PC-3 (cell line): ENCODE data around the gene PTPRR. TPM values are rescaled to one million over a fixed set of nuclear protein-coding genes. Genes with fewer than 3 reads are reported as not detected.

ENCODE experiments used
- ATAC-seq: fragments of 200-7000 bp; cut with Tn5 transposase; 2 replicates; pipeline ENCODE4 v1.9.1; 2020; ENCODE audit warnings: mild to moderate bottlenecking, moderate library complexity
- BruUV-seq: library from RNA; stranded (reverse); fragments of 400-500 nt; replicated peaks from 2 replicates; lab custom pipeline; 2021; lab: Mats Ljungman, UMichigan
- CTCF ChIA-PET: fragments of 300-600 bp; sonication (Branson Sonifier 250); formaldehyde crosslinking; loops from one replicate; lab custom pipeline; 2022; ENCODE audit warnings: antibody characterized with exemption; lab: Charles Lee
- POLR2A ChIA-PET: fragments of 300-600 bp; sonication (Branson Sonifier 250); formaldehyde crosslinking; loops from one replicate; lab custom pipeline; 2022; ENCODE audit warnings: antibody characterized with exemption; ENCODE audit not compliant: unreplicated experiment; lab: Charles Lee
- DNase-seq: peaks from one replicate; pipeline ENCODE4 v3.0.0-alpha.2; 2015
- H2AFZ ChIP-seq: fragments of 300-600 bp; sonication (generic); 2 replicates; pipeline ENCODE4 v1.6.0; 2016; ENCODE audit warnings: antibody characterized with exemption, low read length
- H3F3A ChIP-seq: fragments of 300-600 bp; sonication (generic); one replicate; pipeline ENCODE4 v1.6.0; 2017; ENCODE audit warnings: antibody characterized with exemption, low read length, control low read depth, mild to moderate bottlenecking; ENCODE audit not compliant: unreplicated experiment
- H3K27ac ChIP-seq: fragments of 300-600 bp; sonication (generic); 2 replicates; pipeline ENCODE4 v1.5.1; 2016; ENCODE audit warnings: mild to moderate bottlenecking, low read length
- H3K27me3 ChIP-seq: fragments of 300-600 bp; sonication (generic); 2 replicates; pipeline ENCODE4 v1.6.1; 2016; ENCODE audit warnings: low read length, mixed read lengths
- H3K36me3 ChIP-seq: fragments of 300-600 bp; sonication (generic); 2 replicates; pipeline ENCODE4 v1.6.1; 2016; ENCODE audit warnings: low read depth, mixed run types, low read length, mixed read lengths
- H3K4me1 ChIP-seq: fragments of 300-600 bp; sonication (generic); 2 replicates; pipeline ENCODE4 v1.5.1; 2016; ENCODE audit warnings: low read length; ENCODE audit not compliant: insufficient read depth
- H3K4me2 ChIP-seq: fragments of 300-600 bp; sonication (generic); 2 replicates; pipeline ENCODE4 v1.6.0; 2016; ENCODE audit warnings: low read length
- H3K4me3 ChIP-seq: fragments of 300-600 bp; sonication (generic); 2 replicates; pipeline ENCODE4 v1.5.1; 2016; ENCODE audit warnings: mild to moderate bottlenecking, low read length, mixed read lengths
- H3K79me2 ChIP-seq: fragments of 300-600 bp; sonication (generic); 2 replicates; pipeline ENCODE4 v1.6.1; 2017; ENCODE audit warnings: low read length, mixed read lengths
- H3K9ac ChIP-seq: fragments of 300-600 bp; sonication (generic); 2 replicates; pipeline ENCODE4 v1.6.0; 2016; ENCODE audit warnings: mild to moderate bottlenecking, low read length
- H3K9me2 ChIP-seq: fragments of 300-600 bp; sonication (generic); replicated peaks from 2 replicates; pipeline ENCODE4 v1.6.1; 2016; ENCODE audit warnings: mixed run types, low read length, mixed read lengths
- H3K9me3 ChIP-seq: fragments of 300-600 bp; sonication (generic); 2 replicates; pipeline ENCODE4 v1.6.1; 2016; ENCODE audit warnings: low read length, mixed read lengths
- H4K20me1 ChIP-seq: fragments of 300-600 bp; sonication (generic); 2 replicates; pipeline ENCODE4 v1.6.1; 2016; ENCODE audit warnings: low read length, mixed read lengths
- CTCF ChIP-seq: fragments of 300-600 bp; sonication (generic); conservative IDR thresholded peaks from 2 replicates; pipeline ENCODE4 v1.5.1; 2017; ENCODE audit warnings: antibody characterized with exemption, low read depth, mild to moderate bottlenecking, low read length
- EZH2 ChIP-seq: fragments of 300-600 bp; sonication (generic); IDR thresholded peaks from one replicate; pipeline ENCODE4 v1.6.1; 2017; ENCODE audit warnings: antibody characterized with exemption, mild to moderate bottlenecking, low read length; ENCODE audit not compliant: unreplicated experiment
- EZH2phosphoT487 ChIP-seq: fragments of 300-600 bp; sonication (generic); IDR thresholded peaks from 2 replicates; pipeline ENCODE4 v1.6.1; 2018; ENCODE audit warnings: mild to moderate bottlenecking, antibody characterized with exemption, low read length, borderline replicate concordance
- intact Hi-C: fragments of 100-400 bp; cut with micrococcal nuclease; formaldehyde crosslinking; loops from 2 replicates; pipeline ENCODE4 v1.9.0; 2023
- total RNA-seq: library from RNA; depleted of rRNA; stranded (reverse); fragments of >200 nt; gene quantifications from 2 replicates; pipeline ENCODE4 v1.2.3, GENCODE V29; 2014

PTPRR gene
- total RNA-seq, 1 experiment from 2014 or later: 3.1 TPM

DNA sequence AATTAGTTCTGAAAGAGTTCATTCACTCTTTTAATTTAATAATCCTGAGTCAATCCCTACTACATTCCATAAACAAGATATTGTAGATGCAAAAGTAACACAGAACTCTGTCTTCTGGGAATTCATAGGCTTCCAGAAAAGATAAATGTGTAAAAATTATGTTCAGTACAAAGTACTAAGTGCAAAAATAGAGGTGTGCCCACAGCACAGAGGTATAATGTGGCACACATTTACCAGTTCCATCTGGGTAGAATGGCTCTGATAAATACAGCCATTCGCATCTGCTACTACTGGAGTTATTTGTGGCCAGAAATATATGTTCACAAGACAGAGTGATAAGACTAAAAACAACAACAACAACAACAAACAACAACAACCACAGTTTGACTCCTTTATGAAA lies 171.7 kb downstream of the PTPRR start:
- no peaks in the 10 kb centered on the region for H3K9me2 ChIP-seq
- peaks cover 12% of the 10 kb centered on the region for H3K79me2 ChIP-seq
- CTCF ChIA-PET: no interaction called here
- no peak for ATAC-seq
- no peak overlapping the region for H3K27ac ChIP-seq
- H2AFZ ChIP-seq: no peak overlapping the region
- no TSS peak for BruUV-seq
- no peak overlapping the region for H3K9ac ChIP-seq
- intact Hi-C loops: no loop called here
- no peaks in the 10 kb centered on the region for H3K27me3 ChIP-seq
- peaks cover 37% of the 10 kb centered on the region for H3K4me1 ChIP-seq
- no peaks in the 10 kb centered on the region for H3F3A ChIP-seq
- no peaks in the 10 kb centered on the region for H3K9me3 ChIP-seq
- H3K4me2 ChIP-seq: no peak overlapping the region
- H3K36me3 ChIP-seq: no peaks in the 10 kb centered on the region
- TF ChIP-seq CTCF (no peak), EZH2phosphoT487 (no peak)
- no peaks in the 10 kb centered on the region for H4K20me1 ChIP-seq
- no peak for DNase-seq
- POLR2A ChIA-PET: no interaction called here
- H3K4me3 ChIP-seq: no peak overlapping the region

GRCh38 chr12:70747445-70748260 lies 172.9 kb downstream of the PTPRR start:
- H3F3A ChIP-seq: no peaks in the 10 kb centered on the region
- no peak for TF ChIP-seq EZH2phosphoT487
- no peak for TF ChIP-seq EZH2
- H3K9ac ChIP-seq: no peak overlapping the region
- H3K9me2 ChIP-seq: no peaks in the 10 kb centered on the region
- POLR2A ChIA-PET: no interaction called here
- H3K27ac ChIP-seq: no peak overlapping the region
- no peaks in the 10 kb centered on the region for H3K27me3 ChIP-seq
- ATAC-seq (no peak), DNase-seq (peak; percentile 7)
- BruUV-seq: no TSS peak
- no peak overlapping the region for H2AFZ ChIP-seq
- intact Hi-C loops: no loop called here
- no peaks in the 10 kb centered on the region for H4K20me1 ChIP-seq
- no peaks in the 10 kb centered on the region for H3K9me3 ChIP-seq
- no peak overlapping the region for H3K4me2 ChIP-seq
- H3K79me2 ChIP-seq: peaks cover 2% of the 10 kb centered on the region
- H3K4me3 ChIP-seq: no peak overlapping the region
- CTCF ChIA-PET: no interaction called here
- H3K36me3 ChIP-seq: no peaks in the 10 kb centered on the region
- H3K4me1 ChIP-seq: peaks cover 34% of the 10 kb centered on the region

- peak overlapping the region; percentile 93 for H3K27ac ChIP-seq
- CTCF ChIA-PET: interaction anchor here (1.0 kb wide), 1 partner anchor 11 kb away, joined by 15 read pairs; no protein-coding TSS in a partner anchor
Measured at GRCh38 chr12:70745048-70745447, 175.5 kb downstream of the PTPRR start.

More at GRCh38 chr12:70745048-70745447, 175.5 kb downstream of the PTPRR start:
- ATAC-seq: no peak
- no TSS peak for BruUV-seq
- Histone ChIP-seq H3K4me2 (no peak overlapping the region), H4K20me1 (no peaks in the 10 kb centered on the region), H3K79me2 (no peaks in the 10 kb centered on the region), H3K4me1 (peaks cover 26% of the 10 kb centered on the region), H3K4me3 (no peak overlapping the region), H3F3A (no peaks in the 10 kb centered on the region), H3K9me2 (no peaks in the 10 kb centered on the region), H2AFZ (no peak overlapping the region), H3K9me3 (no peaks in the 10 kb centered on the region), H3K36me3 (no peaks in the 10 kb centered on the region), H3K27me3 (no peaks in the 10 kb centered on the region), H3K9ac (peak overlapping the region; percentile 39; the same call in 1 of the 2 replicates)
- TF ChIP-seq EZH2: no peak
- TF ChIP-seq EZH2phosphoT487: no peak
- TF ChIP-seq CTCF: no peak
- no peak for DNase-seq
- intact Hi-C loops: no loop called here
- POLR2A ChIA-PET: no interaction called here
